Iris pigment epithelial cell (primary cell): ENCODE data around the gene NLRP11.

Source experiments
- DNase-seq: peaks from one replicate; pipeline ENCODE4 v3.0.0-alpha.2; 2011; ENCODE audit warnings: low read depth

NLRP11 gene

GRCh38 chr19:55831846-55832245 is at the start of gene NLRP11:
Gene NLRP11, minus strand, starts transcription at chr19:55831999. Its CDS starts 13,825 bp downstream, at chr19:55818174.
- DNase-seq, result no peak

DNA sequence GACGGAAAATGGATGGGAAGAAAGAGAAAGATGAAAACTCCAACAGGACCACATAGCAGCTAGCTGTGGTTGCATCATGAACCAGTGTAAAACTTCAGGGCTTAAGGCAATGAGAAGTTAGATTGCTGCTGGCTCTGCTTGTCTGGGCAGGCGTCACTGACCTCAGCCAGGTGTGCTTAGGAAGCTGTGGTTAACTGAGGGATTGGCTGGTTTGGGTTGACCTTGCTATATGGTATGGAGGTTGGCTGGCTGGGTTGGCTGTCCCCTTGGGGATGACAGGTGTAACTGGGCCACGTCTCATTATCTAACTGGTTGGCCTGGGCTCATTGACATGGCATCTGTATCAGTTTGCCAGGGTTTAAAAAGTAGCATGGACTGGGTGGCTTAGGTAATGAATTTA is 45.4 kb upstream of the NLRP11 start:
- no peak for DNase-seq

- no peak for DNase-seq
These were observed 38.9 kb upstream of the NLRP11 start for GRCh38 chr19:55870736-55871135.

DNA sequence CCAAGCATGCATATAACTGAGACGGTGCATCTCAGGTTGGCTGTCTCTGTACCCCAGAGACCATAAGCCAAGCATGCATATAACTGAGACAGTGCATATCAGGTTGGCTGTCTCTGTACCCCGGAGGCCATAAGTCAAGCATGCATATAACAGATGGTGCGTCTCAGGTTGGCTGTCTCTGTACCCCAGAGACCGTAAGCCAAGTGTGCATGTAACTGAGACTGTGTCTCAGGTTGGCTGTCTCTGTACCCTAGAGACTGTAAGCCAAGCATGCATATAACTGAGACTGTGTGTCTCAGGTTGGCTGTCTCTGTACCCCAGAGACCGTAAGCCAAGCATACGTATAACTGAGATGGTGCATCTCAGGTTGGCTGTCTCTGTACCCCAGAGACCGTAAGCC is 35.3 kb upstream of the NLRP11 start:
- DNase-seq, result no peak

GRCh38 chr19:55866521-55866920 is 34.7 kb upstream of the NLRP11 start:
- no peak for DNase-seq

DNA sequence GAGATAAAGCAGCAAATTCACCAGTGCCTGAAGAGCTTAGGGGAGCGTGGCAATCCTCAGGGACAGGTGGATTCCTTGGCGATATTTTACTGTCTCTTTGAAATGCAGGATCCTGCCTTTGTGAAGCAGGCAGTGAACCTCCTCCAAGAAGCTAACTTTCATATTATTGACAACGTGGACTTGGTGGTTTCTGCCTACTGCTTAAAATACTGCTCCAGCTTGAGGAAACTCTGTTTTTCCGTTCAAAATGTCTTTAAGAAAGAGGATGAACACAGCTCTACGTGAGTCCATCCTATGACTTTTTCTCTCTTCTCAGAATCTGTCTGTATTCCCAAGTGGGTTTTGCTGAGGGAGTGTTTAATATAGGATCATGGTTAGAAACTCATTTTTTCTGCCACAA is 27.2 kb upstream of the NLRP11 start:
- DNase-seq, result no peak

DNA sequence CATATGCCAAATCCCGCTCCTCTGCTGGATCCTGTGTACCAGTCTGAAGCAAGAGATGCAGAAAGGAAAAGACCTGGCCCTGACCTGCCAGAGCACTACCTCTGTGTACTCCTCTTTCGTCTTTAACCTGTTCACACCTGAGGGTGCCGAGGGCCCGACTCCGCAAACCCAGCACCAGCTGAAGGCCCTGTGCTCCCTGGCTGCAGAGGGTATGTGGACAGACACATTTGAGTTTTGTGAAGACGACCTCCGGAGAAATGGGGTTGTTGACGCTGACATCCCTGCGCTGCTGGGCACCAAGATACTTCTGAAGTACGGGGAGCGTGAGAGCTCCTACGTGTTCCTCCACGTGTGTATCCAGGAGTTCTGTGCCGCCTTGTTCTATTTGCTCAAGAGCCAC is 26.6 kb upstream of the NLRP11 start:
- no peak for DNase-seq

- DNase-seq, result no peak
These were observed 26.2 kb upstream of the NLRP11 start for GRCh38 chr19:55857974-55858373.

GRCh38 chr19:55857149-55857548 is 25.4 kb upstream of the NLRP11 start:
- no peak for DNase-seq

DNA sequence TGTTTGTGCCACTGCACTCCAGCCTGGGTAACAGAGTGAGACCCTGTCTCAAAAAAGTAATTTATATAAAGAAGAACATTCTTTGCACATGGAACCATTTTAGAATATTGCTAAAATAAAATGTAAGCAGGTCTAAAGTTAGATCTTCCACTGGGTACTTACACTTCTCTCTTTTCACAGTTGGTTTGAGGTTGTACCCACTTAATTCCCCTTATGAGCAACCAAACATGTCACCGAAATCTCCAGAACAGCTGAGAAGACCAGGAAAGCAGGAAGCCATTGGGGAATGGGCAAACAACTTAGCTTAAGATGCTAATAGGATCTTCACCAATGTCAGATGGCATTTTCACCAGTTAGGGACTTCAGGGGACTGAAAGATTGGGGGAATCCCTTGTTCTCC is 23.4 kb upstream of the NLRP11 start:
- DNase-seq, result no peak

DNA sequence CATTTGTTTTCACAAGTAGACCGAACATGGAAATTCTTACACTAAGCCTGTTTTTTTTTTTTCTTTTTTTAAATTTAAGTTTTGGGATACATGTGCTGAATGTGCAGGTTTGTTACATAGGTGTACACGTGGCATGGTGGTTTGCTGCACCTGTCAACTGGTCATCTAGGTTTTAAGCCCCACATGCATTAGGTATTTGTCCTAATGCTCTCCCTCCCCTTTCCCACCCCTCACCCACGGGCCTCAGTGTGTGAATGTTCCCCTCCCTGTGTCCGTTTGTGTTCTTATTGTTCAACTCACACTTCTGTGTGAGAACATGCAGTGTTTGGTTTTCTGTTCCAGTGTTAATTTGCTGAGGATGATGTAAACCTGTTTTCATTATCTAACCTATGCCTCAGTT is 7.1 kb upstream of the NLRP11 start:
- no peak for DNase-seq

DNA sequence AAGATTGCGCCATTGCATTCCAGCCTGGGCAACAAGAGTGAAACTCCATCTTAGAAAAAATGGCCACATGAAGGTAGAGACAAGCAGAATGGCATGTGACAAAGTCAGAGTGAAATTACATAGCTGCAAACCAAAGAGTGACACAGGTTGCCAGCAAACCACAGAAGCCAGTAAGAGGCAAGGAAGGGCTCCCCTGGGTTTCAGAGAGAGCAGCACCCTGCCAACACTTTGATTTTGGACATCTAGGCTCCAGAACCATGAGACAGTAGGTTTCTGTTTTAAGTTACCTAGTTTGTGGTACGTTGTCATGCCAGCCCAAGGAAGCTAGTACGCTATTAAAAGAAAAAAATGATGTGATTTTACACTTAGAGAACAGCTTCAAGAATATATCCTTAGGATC is 6.5 kb upstream of the NLRP11 start:
- DNase-seq, result no peak

DNA sequence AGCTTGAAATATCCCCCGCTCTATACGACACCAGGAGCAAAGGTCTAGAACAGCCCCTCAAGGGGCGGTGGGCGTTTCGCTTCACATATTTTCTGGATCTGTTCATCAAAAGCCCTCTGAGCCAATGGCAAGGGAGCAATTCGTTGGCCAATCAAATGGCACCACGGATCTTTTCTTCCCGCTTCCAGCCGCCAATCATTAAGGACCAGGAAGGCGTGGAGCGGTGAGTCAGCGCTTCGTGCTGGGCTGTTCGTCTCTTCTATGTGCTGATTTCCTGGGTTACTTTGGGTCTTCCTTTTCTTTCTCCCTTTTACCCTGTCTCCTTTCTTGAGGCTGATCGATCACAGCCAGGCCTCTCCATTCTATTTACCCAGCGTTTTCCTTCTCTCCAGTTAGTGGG is 4.5 kb upstream of the NLRP11 start, which contains the start of gene NLRP4:
Gene NLRP4 (plus strand): TSS at position 201 of the 400 bp plus-strand sequence. CDS start 15,541 bp downstream, outside the sequence.
- DNase-seq, result no peak

GRCh38 chr19:55832676-55833075 is 877 bp upstream of the NLRP11 start:
- DNase-seq, result no peak

DNA sequence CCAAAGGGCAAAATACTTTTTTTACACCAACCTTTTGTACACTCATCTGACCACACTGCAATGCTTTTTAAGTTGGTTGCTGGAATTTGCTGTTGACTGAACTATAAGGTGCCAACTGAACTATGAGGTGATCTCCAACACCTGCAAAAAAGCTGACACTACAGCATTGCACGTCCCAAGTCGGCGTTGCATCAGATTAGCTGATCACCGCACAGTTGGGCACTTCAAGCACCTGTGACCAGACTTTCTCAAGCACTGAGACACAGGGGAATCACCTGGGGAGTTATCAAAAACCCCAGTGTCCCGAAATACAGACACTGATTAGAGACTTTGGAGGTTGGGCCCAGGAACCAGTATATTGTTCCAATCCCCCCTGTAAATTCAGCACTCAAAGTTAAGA is 1.1 kb downstream of the NLRP11 start:
- DNase-seq, result no peak

- DNase-seq, result no peak
These were observed 11.8 kb downstream of the NLRP11 start for GRCh38 chr19:55820037-55820436.

DNA sequence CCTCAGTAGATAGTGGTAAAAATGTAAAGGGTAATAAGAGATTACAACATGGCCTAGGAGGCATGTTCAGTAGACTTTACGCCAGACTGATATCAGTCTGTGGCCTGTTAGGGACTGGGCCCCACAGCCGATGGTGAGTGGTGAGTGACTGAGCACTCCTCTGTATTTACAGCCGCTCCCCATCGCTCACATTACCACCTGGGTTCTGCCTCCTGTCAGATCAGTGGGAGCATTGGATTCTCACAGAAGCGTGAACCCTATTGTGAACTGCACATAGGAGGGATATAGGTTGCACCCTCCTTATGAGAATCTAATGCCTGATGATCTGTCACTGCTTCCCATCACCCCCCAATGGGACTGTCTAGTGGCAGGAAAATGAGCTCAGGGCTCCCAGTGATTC is 17.9 kb downstream of the NLRP11 start:
- DNase-seq, result no peak

GRCh38 chr19:55812449-55812848 is 19.4 kb downstream of the NLRP11 start:
- no peak for DNase-seq

- DNase-seq, result no peak
These were observed 20.5 kb downstream of the NLRP11 start for GRCh38 chr19:55811340-55811739.

DNA sequence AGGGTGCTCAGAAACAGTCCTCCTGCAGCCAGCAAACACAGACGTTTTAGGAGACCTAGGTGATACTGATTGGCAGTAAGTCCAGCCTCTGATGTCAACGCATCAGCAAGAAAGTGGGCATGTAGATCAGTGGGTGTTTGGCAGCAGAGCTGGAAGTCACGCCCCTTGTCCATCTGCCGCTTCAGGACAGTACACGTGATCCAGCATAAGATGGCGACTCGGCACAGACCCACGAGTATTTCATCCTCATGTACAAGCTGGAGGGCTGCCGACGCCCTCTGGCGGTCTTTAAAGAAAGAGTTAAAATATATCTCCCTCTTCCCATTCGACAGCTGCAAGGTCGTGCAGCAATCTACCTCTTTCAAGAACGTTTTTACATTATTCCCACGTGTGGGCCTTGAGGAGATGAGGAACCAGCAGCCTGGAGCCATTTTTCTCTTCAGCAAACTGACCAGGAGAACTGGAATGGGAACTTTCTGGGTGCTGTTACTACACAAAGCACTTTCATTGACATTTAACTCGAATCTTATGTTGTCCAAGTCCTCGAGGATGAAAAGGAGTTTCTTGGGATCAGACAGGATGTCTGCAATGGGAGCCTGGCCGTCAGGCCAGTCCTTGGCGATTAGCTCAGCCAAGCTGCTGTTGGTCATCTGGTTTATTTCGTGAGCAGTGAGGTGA is 22.3 kb downstream of the NLRP11 start:
- DNase-seq, result peak; percentile 48

GRCh38 chr19:55802281-55802680 is 29.5 kb downstream of the NLRP11 start:
- DNase-seq, result peak; percentile 4

DNA sequence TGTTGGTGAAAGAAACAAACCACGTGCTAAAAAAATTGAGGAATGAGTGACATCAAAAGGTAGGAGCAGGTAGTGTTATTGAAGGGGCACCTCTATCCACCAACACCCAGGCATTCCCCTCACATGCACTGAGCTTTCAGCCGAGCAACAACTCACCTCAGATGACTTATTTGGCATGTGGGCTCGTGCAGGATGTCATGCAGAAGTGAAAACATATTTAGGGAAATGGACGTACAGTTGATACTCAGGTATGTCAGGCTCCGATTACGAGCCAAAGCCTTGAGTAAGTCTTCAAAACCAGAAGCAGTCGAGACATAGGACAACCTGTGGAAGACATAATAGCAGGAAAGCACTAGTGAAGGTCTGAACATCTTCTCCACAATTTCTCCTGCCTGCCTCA is 30.4 kb downstream of the NLRP11 start:
- no peak for DNase-seq

- no peak for DNase-seq
These were observed 36.8 kb downstream of the NLRP11 start for GRCh38 chr19:55795021-55795420.

GRCh38 chr19:55781112-55781511 is 50.7 kb downstream of the NLRP11 start:
- no peak for DNase-seq
